Testis (tissue), 2 donors: ENCODE results near the gene FYN.

ENCODE experiments used
- POLR2A ChIP-seq: fragments of 450-650 bp; IDR thresholded peaks from one replicate; pipeline ENCODE4 v1.6.1; 2017; ENCODE audit warnings: antibody characterized with exemption, mild to moderate bottlenecking, moderate library complexity
- TF ChIP-seq, protein P1 (sequence below), 3 experiments: fragments of 450-650 bp in 2 of 3; fragments of 200-600 bp in 1 of 3; sonication (generic) in 1 of 3; IDR thresholded peaks; one replicate each; pipeline ENCODE4 v1.5.1; 2016 to 2019; ENCODE audit warnings: antibody characterized with exemption in 3 of 3, mild to moderate bottlenecking in 2 of 3, moderate library complexity in 1 of 3

DNA sequence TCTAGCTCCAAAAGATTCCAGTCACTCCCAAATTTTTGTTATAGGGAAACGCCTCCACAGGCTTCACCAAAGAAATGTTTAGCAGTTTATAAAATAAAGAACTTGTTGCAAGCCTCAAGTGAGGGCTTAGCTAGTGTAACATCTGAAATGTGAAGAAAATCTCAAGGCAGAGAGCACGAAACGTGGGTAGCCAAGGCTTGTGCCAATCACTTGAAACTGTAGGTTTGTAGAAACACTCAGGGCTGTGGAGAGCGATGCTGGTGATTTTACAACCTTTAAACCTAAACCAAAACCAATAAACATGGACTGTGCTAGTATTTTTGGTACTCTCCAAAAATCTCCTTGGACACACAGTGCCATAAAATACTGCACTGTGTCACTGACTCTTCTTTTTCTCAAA, 159.4 kb downstream of the FYN start:
- TF ChIP-seq, protein P1, sequence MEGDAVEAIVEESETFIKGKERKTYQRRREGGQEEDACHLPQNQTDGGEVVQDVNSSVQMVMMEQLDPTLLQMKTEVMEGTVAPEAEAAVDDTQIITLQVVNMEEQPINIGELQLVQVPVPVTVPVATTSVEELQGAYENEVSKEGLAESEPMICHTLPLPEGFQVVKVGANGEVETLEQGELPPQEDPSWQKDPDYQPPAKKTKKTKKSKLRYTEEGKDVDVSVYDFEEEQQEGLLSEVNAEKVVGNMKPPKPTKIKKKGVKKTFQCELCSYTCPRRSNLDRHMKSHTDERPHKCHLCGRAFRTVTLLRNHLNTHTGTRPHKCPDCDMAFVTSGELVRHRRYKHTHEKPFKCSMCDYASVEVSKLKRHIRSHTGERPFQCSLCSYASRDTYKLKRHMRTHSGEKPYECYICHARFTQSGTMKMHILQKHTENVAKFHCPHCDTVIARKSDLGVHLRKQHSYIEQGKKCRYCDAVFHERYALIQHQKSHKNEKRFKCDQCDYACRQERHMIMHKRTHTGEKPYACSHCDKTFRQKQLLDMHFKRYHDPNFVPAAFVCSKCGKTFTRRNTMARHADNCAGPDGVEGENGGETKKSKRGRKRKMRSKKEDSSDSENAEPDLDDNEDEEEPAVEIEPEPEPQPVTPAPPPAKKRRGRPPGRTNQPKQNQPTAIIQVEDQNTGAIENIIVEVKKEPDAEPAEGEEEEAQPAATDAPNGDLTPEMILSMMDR (IDR thresholded peaks at IDR 0.05), result no peak
- TF ChIP-seq POLR2A, result no peak
